ENCODE measurements around the gene GLYR1. TPM values are rescaled to one million over a fixed set of nuclear protein-coding genes. Genes with fewer than 3 reads are reported as not detected.

GLYR1 gene
- polyA plus RNA-seq, 2 of the 4 experiments (the other 2 are of a cell fraction): 37.1 to 55.1 TPM

DNA sequence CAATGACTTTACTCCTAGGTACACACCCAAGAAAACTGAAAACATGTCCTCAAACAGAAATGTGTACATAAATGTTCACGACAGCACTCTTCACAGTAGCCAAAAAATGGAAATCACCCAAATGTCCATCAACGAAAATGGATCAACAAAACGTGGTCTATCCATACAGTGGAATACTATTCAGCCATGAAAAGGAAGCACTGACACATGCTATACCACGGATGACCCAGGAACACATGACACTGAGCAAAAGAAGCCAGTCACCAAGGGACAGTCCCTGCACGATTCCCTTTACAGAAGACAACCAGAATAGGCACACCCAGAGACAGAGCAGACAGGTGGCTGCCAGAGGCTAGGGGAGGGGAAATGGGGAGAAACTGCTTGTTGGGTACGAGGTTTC lies 91.4 kb downstream of the GLYR1 start:
- no peak for FAIRE-seq

GRCh38 chr16:4754865-4755264 lies 92.2 kb downstream of the GLYR1 start:
- FAIRE-seq (no peak), ATAC-seq (no peak)

More for the DNA sequence above, 91.4 kb downstream of the GLYR1 start:
- ChIA-PET POLR2A (no interaction called here), CTCF (interaction anchor here (1.0 kb wide), 1 partner anchor 8 kb away, joined by 3 read pairs; no protein-coding TSS in a partner anchor)
- Histone ChIP-seq H3K4me2 (no peak overlapping the region), H3K4me3 (no peak overlapping the region), H3K4me1 (no peaks in the 10 kb centered on the region), H3K27ac (no peak overlapping the region), H3K9me3 (peaks cover 2% of the 10 kb centered on the region; the same call in 1 of the 3 replicates)
- no peak for ATAC-seq
- WGBS (ENCODE audit: missing lambda C conversion rate): 89% methylated on average over 6 of the region's 6 CpGs
- TF ChIP-seq POLR2A (IDR thresholded peaks at IDR 0.05; ENCODE audit: low read length) (no peak), POLR2AphosphoS2 (conservative IDR thresholded peaks at IDR 0.05; ENCODE audit: low read length) (no peak), PHF8 (IDR thresholded peaks at IDR 0.05; ENCODE audit: borderline replicate concordance, low read depth) (no peak), RFX5 (IDR thresholded peaks at IDR 0.05) (no peak), ESRRA (IDR thresholded peaks at IDR 0.05; ENCODE audit: borderline replicate concordance, low read length) (no peak), EHMT2 (IDR thresholded peaks at IDR 0.05; ENCODE audit: low read depth) (no peak), SREBF2 (IDR thresholded peaks at IDR 0.05) (no peak), MAZ (IDR thresholded peaks at IDR 0.05; ENCODE audit: borderline replicate concordance, low read depth, low read length) (no peak), NR3C1 (IDR thresholded peaks at IDR 0.05) (no peak), CHD4 (IDR thresholded peaks at IDR 0.05; ENCODE audit: borderline replicate concordance) (0 out of 2 replicates have a peak, but pooled peaks have one; percentile 61), HOXA7 (CRISPR knock-in tag; IDR thresholded peaks at IDR 0.05) (no peak), KDM1A (IDR thresholded peaks at IDR 0.05; ENCODE audit: low read depth) (0 out of 2 replicates have a peak, but pooled peaks have one; percentile 57), SMC3 (IDR thresholded peaks at IDR 0.05) (no peak), KDM5A (IDR thresholded peaks at IDR 0.05) (no peak), HDAC2 (IDR thresholded peaks at IDR 0.05) (peak; percentile 63; the same call in 1 of the 2 replicates)
- TF ChIP-seq, protein P1, sequence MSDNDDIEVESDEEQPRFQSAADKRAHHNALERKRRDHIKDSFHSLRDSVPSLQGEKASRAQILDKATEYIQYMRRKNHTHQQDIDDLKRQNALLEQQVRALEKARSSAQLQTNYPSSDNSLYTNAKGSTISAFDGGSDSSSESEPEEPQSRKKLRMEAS (IDR thresholded peaks at IDR 0.05): no peak
- TF ChIP-seq, protein P2, sequence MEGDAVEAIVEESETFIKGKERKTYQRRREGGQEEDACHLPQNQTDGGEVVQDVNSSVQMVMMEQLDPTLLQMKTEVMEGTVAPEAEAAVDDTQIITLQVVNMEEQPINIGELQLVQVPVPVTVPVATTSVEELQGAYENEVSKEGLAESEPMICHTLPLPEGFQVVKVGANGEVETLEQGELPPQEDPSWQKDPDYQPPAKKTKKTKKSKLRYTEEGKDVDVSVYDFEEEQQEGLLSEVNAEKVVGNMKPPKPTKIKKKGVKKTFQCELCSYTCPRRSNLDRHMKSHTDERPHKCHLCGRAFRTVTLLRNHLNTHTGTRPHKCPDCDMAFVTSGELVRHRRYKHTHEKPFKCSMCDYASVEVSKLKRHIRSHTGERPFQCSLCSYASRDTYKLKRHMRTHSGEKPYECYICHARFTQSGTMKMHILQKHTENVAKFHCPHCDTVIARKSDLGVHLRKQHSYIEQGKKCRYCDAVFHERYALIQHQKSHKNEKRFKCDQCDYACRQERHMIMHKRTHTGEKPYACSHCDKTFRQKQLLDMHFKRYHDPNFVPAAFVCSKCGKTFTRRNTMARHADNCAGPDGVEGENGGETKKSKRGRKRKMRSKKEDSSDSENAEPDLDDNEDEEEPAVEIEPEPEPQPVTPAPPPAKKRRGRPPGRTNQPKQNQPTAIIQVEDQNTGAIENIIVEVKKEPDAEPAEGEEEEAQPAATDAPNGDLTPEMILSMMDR (IDR thresholded peaks at IDR 0.05): no peak
- TF ChIP-seq, protein P3, sequence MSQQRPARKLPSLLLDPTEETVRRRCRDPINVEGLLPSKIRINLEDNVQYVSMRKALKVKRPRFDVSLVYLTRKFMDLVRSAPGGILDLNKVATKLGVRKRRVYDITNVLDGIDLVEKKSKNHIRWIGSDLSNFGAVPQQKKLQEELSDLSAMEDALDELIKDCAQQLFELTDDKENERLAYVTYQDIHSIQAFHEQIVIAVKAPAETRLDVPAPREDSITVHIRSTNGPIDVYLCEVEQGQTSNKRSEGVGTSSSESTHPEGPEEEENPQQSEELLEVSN (IDR thresholded peaks at IDR 0.05; ENCODE audit: borderline replicate concordance, low read depth): no peak
- TF ChIP-seq, protein P4, sequence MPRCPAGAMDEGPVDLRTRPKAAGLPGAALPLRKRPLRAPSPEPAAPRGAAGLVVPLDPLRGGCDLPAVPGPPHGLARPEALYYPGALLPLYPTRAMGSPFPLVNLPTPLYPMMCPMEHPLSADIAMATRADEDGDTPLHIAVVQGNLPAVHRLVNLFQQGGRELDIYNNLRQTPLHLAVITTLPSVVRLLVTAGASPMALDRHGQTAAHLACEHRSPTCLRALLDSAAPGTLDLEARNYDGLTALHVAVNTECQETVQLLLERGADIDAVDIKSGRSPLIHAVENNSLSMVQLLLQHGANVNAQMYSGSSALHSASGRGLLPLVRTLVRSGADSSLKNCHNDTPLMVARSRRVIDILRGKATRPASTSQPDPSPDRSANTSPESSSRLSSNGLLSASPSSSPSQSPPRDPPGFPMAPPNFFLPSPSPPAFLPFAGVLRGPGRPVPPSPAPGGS (IDR thresholded peaks at IDR 0.05): no peak
- no peak for DNase-seq (ENCODE audit: low read depth in 1 of 2, low spot score in 1 of 2)

More at GRCh38 chr16:4754865-4755264, 92.2 kb downstream of the GLYR1 start:
- no peaks in the 10 kb centered on the region for H3K4me1 ChIP-seq
- 97% methylated on average over 4 of the region's 4 CpGs for WGBS (ENCODE audit: missing lambda C conversion rate)
- no peak for DNase-seq (ENCODE audit: low read depth in 1 of 2, low spot score in 1 of 2)
- no peak overlapping the region for H3K27ac ChIP-seq
- ChIA-PET POLR2A (no interaction called here), CTCF (no interaction called here)
- no peak overlapping the region for H3K4me3 ChIP-seq
- H3K4me2 ChIP-seq: no peak overlapping the region
- H3K9me3 ChIP-seq: peaks cover 2% of the 10 kb centered on the region; the same call in 1 of the 3 replicates
- TF ChIP-seq POLR2AphosphoS2 (conservative IDR thresholded peaks at IDR 0.05; ENCODE audit: low read length) (no peak), SREBF2 (IDR thresholded peaks at IDR 0.05) (no peak), KDM5A (IDR thresholded peaks at IDR 0.05) (no peak), CHD4 (IDR thresholded peaks at IDR 0.05; ENCODE audit: borderline replicate concordance) (no peak)
- TF ChIP-seq, protein P4 (IDR thresholded peaks at IDR 0.05): no peak
- TF ChIP-seq, protein P5, sequence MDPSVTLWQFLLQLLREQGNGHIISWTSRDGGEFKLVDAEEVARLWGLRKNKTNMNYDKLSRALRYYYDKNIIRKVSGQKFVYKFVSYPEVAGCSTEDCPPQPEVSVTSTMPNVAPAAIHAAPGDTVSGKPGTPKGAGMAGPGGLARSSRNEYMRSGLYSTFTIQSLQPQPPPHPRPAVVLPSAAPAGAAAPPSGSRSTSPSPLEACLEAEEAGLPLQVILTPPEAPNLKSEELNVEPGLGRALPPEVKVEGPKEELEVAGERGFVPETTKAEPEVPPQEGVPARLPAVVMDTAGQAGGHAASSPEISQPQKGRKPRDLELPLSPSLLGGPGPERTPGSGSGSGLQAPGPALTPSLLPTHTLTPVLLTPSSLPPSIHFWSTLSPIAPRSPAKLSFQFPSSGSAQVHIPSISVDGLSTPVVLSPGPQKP (IDR thresholded peaks at IDR 0.05; ENCODE audit: low read depth, low read length): no peak

Data from A549 (cell line).